Cardiac fibroblast (primary cell): Measurements from ENCODE around the gene APEH.
"Not testable (repeated sequence)": the region's sequence is repeated elsewhere in the genome, so short reads cannot be mapped to it uniquely, and the experiment has no call there.

Experiments used
- DNase-seq, 2 donors: peaks; one replicate each; pipeline versions ENCODE4 v3.0.0 to v3.0.0-alpha.2; 2010; ENCODE audit warnings: low read depth in 2 of 2
- H3K4me3 ChIP-seq, 2 donors: replicated peaks in 1 of 2; 1 replicate in 1 of 2; 2 replicates in 1 of 2; pipeline ENCODE4 v1.5.1; 2011; ENCODE audit warnings: low read depth in 2 of 2, low read length in 2 of 2, mild to moderate bottlenecking in 2 of 2, moderate library complexity in 1 of 2
- TF ChIP-seq, protein P1 (sequence below): IDR thresholded peaks from one replicate; pipeline ENCODE4 v1.5.1; 2011; ENCODE audit warnings: low read depth, mild to moderate bottlenecking, low read length, inconsistent platforms

The APEH gene

DNA sequence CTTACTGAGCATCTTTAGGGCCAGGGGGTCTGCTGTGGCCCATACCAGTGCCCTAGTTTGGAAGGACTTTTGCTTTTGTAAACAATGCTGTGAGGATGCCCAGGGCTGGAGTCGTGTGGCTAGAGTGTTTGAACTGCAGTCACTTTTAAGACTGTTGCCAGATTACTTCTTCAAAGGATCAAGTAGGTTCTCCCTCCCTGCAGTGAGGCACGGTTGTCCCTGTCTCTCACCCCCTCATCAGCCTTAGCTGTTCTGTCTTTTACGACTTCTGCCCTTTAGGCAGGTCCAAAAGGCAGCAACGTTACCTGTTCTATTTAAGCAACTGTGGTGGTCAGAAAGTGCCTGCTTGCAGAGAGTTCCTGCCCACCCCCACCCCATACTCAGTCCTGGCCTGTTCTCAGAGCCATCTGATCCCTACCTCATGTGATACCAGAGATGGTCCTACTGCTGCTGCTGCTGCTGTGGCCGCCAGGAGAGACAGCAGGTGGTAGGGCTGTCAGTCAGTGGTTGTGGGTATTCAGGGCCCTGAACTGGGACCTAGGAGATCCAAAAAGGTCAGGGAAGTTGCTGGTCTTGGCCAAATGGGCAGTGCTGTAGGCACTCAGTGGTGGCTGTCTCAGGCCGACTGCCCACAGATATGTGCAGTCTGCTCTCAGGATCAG, 20.4 kb downstream of the APEH start:
- not testable (repeated sequence) for DNase-seq, H3K4me3 ChIP-seq

DNA sequence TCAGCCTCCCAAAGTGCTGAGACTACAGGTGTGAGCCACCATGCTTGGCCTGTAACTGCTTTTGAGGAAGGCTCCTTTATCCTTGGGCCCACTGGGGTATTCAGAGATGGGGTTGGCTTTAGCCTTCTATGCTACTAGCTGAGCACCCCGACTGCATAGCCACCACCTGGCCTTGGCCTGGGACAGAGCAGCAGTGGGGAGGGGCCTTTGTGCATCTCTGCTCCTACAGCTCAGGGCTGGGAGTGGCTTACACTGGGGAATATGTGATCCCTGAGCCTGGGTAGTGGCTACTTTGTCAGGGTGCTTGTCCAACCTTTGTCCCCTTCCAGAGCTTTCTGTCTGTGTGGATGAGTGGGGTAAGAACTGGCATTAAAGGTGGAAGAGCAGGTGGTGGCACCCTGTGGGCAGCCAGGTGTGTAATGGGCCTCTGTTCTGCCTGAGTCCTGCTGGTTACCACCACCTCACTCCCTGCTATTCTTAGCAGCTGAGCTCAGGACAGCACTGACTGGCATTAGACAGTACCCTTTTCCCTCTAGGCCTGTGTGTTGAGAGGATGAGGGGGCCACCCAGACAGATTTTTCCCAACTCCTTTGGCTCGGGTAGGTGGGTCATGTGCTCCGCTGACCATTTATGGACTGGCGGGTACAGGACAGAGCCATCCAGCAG, 21.3 kb downstream of the APEH start:
- H3K4me3 ChIP-seq, DNase-seq: not testable (repeated sequence)

DNA sequence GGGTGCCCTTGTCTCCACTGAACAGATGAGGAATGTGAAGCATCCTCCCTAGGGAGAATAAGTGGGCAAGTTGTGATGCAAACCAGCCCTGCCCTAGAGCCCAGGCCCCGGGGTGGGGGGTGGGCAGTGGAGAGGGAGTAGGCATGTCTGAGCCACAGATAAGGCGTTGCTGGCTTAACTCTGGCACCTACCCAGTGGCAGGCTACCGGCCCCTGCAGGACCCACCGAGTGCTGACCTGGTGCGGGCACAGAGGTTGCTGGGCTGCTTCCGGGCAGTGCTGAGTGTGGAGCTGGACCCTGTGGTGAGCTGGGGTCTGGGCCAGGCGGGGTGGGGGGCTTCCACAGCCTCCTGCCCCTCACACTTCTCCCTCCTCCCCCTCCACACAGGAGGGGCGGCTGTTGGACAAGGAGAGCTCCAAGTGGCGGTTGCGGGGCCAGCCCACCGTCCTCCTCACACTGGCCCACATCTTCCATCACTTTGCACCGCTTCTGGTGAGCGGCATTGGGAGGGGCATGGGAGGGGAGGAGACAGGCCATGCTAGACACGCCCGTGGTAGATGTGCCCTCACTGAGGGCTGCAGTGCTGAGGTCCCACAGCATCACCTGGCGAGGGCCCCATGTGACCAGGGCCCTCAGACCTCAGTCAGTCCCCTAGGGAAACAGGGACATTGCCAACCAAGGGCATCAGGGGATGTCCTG, 25.3 kb downstream of the APEH start:
- TF ChIP-seq, protein P1, sequence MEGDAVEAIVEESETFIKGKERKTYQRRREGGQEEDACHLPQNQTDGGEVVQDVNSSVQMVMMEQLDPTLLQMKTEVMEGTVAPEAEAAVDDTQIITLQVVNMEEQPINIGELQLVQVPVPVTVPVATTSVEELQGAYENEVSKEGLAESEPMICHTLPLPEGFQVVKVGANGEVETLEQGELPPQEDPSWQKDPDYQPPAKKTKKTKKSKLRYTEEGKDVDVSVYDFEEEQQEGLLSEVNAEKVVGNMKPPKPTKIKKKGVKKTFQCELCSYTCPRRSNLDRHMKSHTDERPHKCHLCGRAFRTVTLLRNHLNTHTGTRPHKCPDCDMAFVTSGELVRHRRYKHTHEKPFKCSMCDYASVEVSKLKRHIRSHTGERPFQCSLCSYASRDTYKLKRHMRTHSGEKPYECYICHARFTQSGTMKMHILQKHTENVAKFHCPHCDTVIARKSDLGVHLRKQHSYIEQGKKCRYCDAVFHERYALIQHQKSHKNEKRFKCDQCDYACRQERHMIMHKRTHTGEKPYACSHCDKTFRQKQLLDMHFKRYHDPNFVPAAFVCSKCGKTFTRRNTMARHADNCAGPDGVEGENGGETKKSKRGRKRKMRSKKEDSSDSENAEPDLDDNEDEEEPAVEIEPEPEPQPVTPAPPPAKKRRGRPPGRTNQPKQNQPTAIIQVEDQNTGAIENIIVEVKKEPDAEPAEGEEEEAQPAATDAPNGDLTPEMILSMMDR: no peak
- no peak overlapping the region for H3K4me3 ChIP-seq

DNA sequence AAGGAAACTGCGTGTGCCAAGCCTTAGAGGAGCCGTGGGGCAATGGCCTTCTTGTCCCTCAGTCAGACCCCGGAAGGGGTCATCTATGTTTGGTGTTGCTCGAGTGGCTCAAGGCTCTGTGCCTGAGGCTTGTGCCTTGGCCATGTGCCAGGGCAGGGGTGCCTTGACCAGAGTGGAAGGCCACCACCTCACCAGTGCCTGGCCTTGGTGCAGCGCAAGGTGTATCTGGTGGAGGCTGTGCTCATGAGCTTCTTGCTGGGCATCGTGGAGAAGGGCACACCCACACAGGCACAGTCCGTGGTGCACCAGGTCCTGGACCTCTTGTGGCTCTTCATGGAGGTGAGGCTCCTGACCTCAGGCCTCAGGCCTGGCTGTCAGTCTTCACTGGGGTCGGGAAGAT, 25.9 kb downstream of the APEH start:
- TF ChIP-seq, protein P1: no peak
- no peak overlapping the region for H3K4me3 ChIP-seq
- no peak for DNase-seq

More for the DNA sequence above, 25.3 kb downstream of the APEH start:
- peak in 1 of 2 donors; percentile 56 for DNase-seq

DNA sequence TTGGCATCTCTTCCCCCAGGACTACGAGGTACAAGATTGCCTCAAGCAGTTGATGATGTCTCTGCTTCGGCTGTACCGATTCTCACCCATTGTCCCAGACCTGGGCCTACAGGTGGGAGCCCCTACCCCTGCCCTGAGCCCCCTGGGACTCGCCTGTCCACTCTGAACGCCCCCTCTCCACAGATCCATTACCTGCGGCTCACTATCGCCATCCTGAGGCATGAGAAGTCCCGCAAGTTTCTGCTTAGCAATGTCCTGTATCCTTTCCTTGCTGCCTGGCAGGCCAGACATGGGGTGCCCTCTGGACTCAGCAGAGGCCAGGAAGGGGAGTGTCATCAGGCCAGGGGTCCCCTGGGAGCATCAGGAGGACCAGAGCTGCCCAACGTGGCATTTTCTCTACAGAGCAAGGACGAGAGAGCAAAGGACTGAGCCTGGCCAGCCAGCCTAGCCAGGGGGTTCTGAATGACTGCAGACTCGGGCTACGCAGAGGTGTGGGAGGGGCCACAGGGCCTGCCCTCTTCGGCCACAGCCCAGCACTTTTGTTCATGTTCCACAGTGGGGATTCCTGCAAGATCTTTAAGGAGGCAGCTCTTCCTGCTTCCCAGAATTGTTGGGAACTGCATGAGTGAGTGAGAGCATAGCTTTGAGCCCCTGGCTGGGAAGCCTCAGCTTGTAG, 26.4 kb downstream of the APEH start:
- DNase-seq: no peak
- TF ChIP-seq, protein P1: peak; percentile 9
- H3K4me3 ChIP-seq: no peak overlapping the region

DNA sequence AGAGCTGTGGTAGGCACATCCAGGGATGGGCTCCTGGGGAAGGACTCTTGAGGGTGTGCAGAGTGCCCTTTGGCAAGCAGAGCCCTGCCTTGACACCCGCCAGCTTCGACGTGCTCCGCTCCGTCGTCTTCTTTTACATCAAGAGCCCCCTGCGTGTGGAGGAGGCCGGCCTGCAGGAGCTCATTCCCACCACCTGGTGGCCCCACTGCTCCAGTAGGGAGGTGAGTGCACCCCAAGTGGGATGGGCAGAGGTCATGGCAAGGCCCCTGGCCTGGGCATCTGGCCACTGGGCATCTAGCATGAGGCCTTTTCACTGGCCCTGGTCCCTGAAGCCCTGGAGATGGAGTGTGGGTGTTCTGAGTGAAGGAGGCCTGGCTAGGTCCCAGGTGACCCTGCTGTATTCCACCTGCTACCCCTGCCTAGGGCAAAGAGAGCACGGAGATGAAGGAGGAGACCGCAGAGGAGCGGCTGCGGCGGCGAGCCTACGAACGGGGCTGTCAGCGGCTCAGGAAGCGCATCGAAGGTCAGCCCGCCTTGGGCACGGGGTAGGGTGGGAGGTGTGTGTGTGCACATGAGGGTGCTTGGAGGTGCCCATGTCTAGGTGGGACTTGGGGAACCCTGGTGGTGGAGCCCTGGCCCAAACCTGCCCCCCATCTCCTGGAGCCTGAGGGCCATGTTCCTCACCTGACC, 27.4 kb downstream of the APEH start:
- no peak overlapping the region for H3K4me3 ChIP-seq
- TF ChIP-seq, protein P1: peak; percentile 67
- DNase-seq: no peak

DNA sequence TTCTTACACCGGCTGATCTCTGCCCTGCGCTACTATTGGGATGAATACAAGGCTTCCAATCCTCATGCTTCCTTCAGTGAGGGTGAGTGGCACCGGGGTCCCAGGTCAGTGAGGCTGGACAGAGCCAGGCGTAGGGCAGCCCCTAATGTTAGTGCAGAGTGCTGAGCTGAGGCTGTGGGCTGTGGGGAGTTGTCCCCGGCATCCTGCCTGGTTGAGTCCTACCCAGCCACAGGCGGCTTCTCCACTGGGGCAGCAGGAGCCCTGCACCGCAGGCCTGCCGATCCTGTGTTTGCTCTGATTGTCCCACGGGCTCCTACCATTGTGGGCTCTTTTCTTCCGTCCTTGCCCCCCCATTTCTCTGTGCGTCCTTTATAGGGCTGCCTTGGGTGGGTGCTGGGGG, 28.5 kb downstream of the APEH start:
- no peak for DNase-seq
- TF ChIP-seq, protein P1: no peak
- no peak overlapping the region for H3K4me3 ChIP-seq
